Parathyroid adenoma (tissue), 2 donors: ENCODE measurements around the gene RBBP8NL.

Experiments used
- H2AFZ ChIP-seq: fragments of 300-600 bp; sonication (generic); one replicate; pipeline ENCODE4 v1.7.0; 2017; ENCODE audit warnings: antibody characterized with exemption, mild to moderate bottlenecking
- H3K27ac ChIP-seq: fragments of 300-600 bp; sonication (generic); one replicate; pipeline ENCODE4 v1.7.0; 2017
- H3K27me3 ChIP-seq: fragments of 300-600 bp; sonication (generic); one replicate; pipeline ENCODE4 v1.7.0; 2017; ENCODE audit warnings: low read length; ENCODE audit not compliant: control insufficient read depth, insufficient read depth
- H3K36me3 ChIP-seq: fragments of 300-600 bp; sonication (generic); one replicate; pipeline ENCODE4 v1.7.0; 2017; ENCODE audit warnings: low read length; ENCODE audit not compliant: control insufficient read depth, insufficient read depth
- H3K4me1 ChIP-seq: fragments of 300-600 bp; sonication (generic); one replicate; pipeline ENCODE4 v1.7.0; 2017; ENCODE audit warnings: control low read depth
- H3K4me2 ChIP-seq: fragments of 300-600 bp; sonication (generic); one replicate; pipeline ENCODE4 v1.7.0; 2017; ENCODE audit warnings: low read length
- H3K4me3 ChIP-seq: fragments of 300-600 bp; sonication (generic); one replicate; pipeline ENCODE4 v1.7.0; 2017; ENCODE audit warnings: low read depth, low read length
- H3K79me2 ChIP-seq: fragments of 300-600 bp; sonication (generic); one replicate; pipeline ENCODE4 v1.7.0; 2017; ENCODE audit warnings: control low read depth
- H3K9ac ChIP-seq: fragments of 300-600 bp; sonication (generic); one replicate; pipeline ENCODE4 v1.7.0; 2017; ENCODE audit warnings: mild to moderate bottlenecking
- H3K9me3 ChIP-seq: fragments of 300-600 bp; sonication (generic); one replicate; pipeline ENCODE4 v1.7.0; 2017; ENCODE audit warnings: low read length; ENCODE audit not compliant: control insufficient read depth
- TF ChIP-seq, protein P1 (sequence below): fragments of 300-600 bp; sonication (generic); IDR thresholded peaks from one replicate; pipeline ENCODE4 v1.7.0; 2017; ENCODE audit warnings: antibody characterized with exemption, mild to moderate bottlenecking
- donor health status: primary hyperparathyroidism.

RBBP8NL gene

DNA sequence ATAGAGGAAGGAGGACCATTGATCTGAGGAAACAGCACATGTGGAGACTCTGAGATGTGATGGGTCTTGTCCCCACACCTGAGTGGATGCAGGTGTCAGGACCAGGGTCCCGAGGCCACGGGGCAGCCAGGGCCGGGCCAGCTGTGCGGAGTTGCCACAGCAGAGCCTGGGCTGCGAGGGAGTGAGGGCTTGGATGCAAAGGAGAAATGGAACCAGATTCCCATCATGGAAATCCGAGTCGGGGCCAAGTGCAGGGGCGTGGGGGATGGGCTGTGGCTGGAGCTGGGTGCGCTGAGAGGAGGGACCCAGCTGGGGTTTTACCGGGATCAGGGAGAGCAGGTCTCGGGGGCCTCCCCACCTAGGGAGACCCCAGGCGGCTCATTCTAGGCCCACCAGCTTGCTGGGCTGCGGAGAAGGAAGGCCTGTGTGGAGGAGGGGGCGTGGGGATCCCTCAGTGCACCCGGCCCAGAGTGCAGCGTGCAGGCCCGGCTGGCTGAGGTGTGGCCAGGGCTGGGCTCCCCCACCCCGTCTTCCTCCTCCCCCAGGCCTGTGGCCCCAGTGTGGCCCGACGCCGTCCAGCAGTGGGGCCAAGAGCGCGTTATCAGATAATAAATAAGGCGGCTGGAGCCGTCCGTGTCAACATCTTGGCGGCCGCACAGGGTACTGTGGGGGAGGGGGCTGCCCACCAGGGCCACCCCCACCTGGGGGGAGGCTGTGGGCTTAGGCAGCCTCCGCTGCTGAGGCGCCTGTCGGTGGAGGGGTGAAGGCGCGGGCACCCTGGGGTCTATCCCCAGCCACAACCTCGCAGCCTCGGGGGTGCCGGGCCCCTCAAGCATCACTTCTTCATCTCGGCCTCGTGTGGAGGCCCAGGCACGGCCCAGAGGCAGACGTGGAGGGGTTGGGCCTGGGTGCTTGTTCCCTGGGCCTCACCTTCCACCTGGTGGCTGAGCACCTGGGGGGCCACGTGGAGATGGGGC lies 31.2 kb upstream of the RBBP8NL start:
- H3K9me3 ChIP-seq: no peaks in the 10 kb centered on the region
- H3K9ac ChIP-seq: no peak overlapping the region
- H3K27ac ChIP-seq: no peak overlapping the region
- no peaks in the 10 kb centered on the region for H3K36me3 ChIP-seq
- no peaks in the 10 kb centered on the region for H3K79me2 ChIP-seq
- H3K27me3 ChIP-seq: no peaks in the 10 kb centered on the region
- H3K4me2 ChIP-seq: no peak overlapping the region
- H2AFZ ChIP-seq: no peak overlapping the region
- TF ChIP-seq, protein P1, sequence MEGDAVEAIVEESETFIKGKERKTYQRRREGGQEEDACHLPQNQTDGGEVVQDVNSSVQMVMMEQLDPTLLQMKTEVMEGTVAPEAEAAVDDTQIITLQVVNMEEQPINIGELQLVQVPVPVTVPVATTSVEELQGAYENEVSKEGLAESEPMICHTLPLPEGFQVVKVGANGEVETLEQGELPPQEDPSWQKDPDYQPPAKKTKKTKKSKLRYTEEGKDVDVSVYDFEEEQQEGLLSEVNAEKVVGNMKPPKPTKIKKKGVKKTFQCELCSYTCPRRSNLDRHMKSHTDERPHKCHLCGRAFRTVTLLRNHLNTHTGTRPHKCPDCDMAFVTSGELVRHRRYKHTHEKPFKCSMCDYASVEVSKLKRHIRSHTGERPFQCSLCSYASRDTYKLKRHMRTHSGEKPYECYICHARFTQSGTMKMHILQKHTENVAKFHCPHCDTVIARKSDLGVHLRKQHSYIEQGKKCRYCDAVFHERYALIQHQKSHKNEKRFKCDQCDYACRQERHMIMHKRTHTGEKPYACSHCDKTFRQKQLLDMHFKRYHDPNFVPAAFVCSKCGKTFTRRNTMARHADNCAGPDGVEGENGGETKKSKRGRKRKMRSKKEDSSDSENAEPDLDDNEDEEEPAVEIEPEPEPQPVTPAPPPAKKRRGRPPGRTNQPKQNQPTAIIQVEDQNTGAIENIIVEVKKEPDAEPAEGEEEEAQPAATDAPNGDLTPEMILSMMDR: no peak
- H3K4me1 ChIP-seq: no peaks in the 10 kb centered on the region
- no peak overlapping the region for H3K4me3 ChIP-seq

DNA sequence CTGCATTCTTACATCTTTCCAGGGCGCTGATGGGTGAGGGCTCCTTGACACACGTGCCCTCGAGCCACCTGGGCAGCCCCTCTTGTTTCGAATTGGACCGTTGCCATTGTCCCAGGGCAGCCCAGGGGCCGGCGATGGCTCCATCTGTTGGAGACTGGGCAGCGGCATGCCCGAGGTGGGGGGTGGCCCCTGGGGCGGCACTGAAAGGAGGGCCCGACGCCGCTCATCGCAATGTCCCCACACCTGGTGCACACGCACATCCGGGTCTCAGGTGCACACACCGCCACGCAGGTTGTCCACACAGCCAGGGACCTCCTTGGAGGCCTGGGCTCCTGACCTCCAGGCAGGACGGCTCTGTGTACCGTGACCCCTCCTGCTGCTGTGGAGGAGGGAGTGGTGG lies 30.5 kb upstream of the RBBP8NL start:
- no peak overlapping the region for H2AFZ ChIP-seq
- H3K36me3 ChIP-seq: no peaks in the 10 kb centered on the region
- no peak overlapping the region for H3K4me2 ChIP-seq
- no peak overlapping the region for H3K4me3 ChIP-seq
- no peak overlapping the region for H3K9ac ChIP-seq
- H3K4me1 ChIP-seq: no peaks in the 10 kb centered on the region
- no peaks in the 10 kb centered on the region for H3K9me3 ChIP-seq
- TF ChIP-seq, protein P1: no peak
- no peak overlapping the region for H3K27ac ChIP-seq
- no peaks in the 10 kb centered on the region for H3K79me2 ChIP-seq
- no peaks in the 10 kb centered on the region for H3K27me3 ChIP-seq

DNA sequence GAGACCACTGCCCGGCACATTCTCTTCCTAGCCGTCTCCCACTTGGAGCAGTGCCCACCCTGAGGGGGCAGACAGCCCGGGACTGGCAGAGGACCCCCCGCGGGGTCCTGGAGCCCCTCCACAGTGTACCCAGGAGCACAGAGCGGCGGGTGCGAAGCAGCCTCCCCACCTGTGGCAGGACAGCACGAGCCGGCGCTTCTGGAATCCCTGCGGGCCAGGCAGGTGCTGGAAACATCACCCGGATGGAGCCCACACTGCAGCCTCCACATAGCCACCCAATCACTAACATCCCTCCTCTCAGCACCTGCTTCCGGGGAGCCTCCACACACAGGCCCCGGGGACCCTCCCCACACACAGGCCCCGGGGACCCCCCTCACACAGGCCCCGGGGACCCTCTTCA lies 29.8 kb upstream of the RBBP8NL start:
- H3K27me3 ChIP-seq: no peaks in the 10 kb centered on the region
- H2AFZ ChIP-seq: no peak overlapping the region
- no peak overlapping the region for H3K4me2 ChIP-seq
- H3K9me3 ChIP-seq: no peaks in the 10 kb centered on the region
- no peak overlapping the region for H3K9ac ChIP-seq
- TF ChIP-seq, protein P1: no peak
- H3K4me3 ChIP-seq: no peak overlapping the region
- H3K27ac ChIP-seq: no peak overlapping the region
- no peaks in the 10 kb centered on the region for H3K4me1 ChIP-seq
- H3K79me2 ChIP-seq: no peaks in the 10 kb centered on the region
- H3K36me3 ChIP-seq: no peaks in the 10 kb centered on the region

DNA sequence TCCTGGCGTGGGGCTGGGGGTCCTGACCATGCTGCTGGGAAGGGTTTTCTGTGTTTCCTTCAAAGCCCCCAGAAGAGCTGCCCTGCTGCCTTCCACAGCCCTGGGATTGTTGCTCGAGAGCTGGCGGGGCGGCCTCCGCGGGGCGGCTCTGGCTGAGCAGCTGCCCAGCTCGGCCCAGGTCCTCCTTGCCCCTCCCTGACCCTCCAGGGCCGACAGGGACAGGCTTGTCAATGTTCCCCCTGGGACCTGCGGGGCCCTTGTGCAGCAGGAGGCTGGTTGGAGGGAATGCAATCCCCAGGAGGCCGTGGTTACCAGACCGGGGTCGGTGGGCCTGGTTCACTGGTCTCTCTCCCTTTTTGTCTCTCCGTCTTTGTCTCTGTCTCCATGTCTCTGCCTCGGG lies 28.6 kb upstream of the RBBP8NL start:
- TF ChIP-seq, protein P1: no peak
- Histone ChIP-seq H3K27me3 (no peaks in the 10 kb centered on the region), H3K79me2 (no peaks in the 10 kb centered on the region), H2AFZ (no peak overlapping the region), H3K4me2 (no peak overlapping the region), H3K4me3 (no peak overlapping the region), H3K9ac (no peak overlapping the region), H3K27ac (no peak overlapping the region), H3K9me3 (no peaks in the 10 kb centered on the region), H3K4me1 (no peaks in the 10 kb centered on the region), H3K36me3 (no peaks in the 10 kb centered on the region)
